Forelimb muscle (tissue), 1 donor: ENCODE data around the gene ENPP5. TPM values are rescaled to one million over a fixed set of nuclear protein-coding genes. Genes with fewer than 3 reads are reported as not detected.
A peak's percentile ranks its signal among the peaks of the same experiment; 100 is the strongest.
"Not testable (repeated sequence)": the region's sequence is repeated elsewhere in the genome, so short reads cannot be mapped to it uniquely, and the experiment has no call there.

ENCODE experiments used
- DNase-seq: peaks from one replicate; pipeline ENCODE4 v3.0.0-alpha.2; 2013; ENCODE audit warnings: low read depth
- polyA plus RNA-seq: library from polyadenylated mRNA; unstranded; fragments of 120-200 nt; gene quantifications from one replicate; pipeline ENCODE4 v1.2.1, GENCODE V29; 2013; ENCODE audit not compliant: insufficient read length

ENPP5 gene
- polyA plus RNA-seq, 1 donor, result 4.2 TPM

DNA sequence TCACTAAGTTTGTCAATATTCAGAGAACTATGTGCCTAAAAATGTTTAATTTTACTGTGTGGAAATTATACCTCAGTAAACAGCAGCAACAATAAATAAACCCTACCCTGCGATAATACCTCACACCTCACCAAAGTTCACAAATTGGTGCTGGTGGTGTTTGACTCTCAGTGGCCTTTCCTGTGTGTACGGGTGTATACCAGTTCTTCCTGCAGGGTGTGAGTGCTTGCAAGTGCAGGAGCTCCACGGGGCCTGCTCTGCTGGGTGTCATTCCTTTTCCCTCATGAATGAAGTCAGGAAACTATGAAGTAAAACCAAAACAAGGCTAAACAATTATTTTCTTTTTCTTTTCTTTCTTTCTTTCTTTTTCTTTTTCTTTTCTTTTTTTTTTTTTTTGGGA is 4.1 kb upstream of the ENPP5 start:
- DNase-seq, result no peak

GRCh38 chr6:46172176-46172575 is 1.4 kb upstream of the ENPP5 start:
- no peak for DNase-seq

GRCh38 chr6:46160102-46160501 is 10.7 kb downstream of the ENPP5 start:
- no peak for DNase-seq

DNA sequence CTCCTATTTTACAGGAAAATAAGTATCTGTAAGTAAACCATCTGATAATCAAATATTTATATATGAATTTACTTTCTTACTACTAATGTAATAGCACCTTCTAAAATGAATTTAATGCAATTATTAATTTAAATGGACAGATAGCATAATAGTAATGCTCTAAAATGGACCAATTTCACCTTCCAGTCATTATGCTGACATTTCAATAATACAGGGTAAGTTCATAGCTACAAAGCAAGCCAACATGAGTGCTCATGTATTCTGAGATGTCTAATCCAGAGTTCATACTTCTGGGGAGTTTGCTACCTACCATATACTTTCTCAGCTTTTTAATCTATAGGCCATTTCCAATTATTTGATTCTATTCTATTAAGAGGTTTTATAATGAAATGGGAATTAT is 11.6 kb downstream of the ENPP5 start:
- DNase-seq, result no peak

- DNase-seq, result no peak
Observed at GRCh38 chr6:46156701-46157100, 14.1 kb downstream of the ENPP5 start.

GRCh38 chr6:46149066-46149465 is 21.7 kb downstream of the ENPP5 start:
- DNase-seq, result not testable (repeated sequence)

GRCh38 chr6:46144270-46144669 is 26.5 kb downstream of the ENPP5 start:
- DNase-seq, result no peak

DNA sequence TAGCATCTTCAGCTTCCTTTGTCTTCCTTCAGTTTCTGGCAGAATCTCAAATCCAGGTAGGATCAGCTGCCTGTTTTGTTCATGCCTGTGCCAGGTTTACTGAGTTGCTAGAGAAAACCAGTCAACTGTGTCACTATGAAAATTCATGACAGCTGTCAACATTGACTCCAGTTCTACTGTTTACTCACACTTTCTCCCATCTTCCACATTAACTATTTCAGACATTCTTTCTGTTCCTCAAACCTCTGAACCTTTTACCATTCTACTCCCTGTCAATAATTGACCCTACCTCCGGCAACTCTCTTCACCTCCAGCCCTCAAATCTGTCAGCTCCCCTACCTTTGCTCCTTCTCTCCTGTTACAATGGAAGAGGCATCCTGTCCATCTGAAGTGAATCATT is 32.5 kb downstream of the ENPP5 start:
- DNase-seq, result no peak

DNA sequence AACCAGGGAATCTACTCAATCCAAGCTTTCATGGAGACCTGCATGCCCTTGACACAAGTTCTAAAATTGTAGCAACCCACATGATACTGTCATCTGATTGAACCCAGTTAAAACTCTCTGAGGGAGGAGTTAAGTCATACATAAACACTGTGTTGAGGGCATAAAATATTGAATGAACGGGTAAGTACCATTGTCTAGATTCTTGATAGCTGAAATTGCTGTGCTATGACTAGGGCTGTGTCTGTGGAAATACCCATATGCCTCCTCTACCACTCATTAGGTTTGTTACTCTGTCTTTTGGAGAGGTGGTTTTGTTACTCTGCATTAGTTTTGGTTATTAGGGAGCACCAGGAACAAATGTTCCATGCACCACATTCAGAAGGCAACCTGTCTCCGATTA is 33.4 kb downstream of the ENPP5 start:
- DNase-seq, result no peak

- DNase-seq, result no peak
Observed at GRCh38 chr6:46136831-46137230, 33.9 kb downstream of the ENPP5 start.

GRCh38 chr6:46135176-46135575 is 35.6 kb downstream of the ENPP5 start:
- no peak for DNase-seq

DNA sequence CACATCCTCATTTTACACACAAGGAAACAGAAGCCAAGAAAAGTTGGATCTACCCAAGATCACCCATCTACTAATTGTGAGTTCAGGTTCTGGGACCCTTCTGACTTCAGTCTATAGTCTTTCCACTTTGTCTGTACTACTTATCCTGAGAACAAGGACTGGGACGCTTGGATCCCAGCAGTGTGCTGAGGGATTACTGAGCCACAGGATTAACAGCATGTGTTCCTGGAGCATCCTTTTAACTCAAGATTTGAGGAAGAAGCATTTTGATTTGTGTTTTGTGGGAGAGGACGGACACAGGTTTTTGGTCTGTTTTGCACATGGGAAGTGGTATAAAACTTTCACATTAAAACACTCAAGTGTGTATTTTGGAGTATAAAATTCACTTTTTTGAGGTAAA is 36.6 kb downstream of the ENPP5 start:
- DNase-seq, result no peak

- not testable (repeated sequence) for DNase-seq
Observed at GRCh38 chr6:46131291-46131690, 39.5 kb downstream of the ENPP5 start.

GRCh38 chr6:46130666-46131065 is 40.1 kb downstream of the ENPP5 start:
- no peak for DNase-seq

DNA sequence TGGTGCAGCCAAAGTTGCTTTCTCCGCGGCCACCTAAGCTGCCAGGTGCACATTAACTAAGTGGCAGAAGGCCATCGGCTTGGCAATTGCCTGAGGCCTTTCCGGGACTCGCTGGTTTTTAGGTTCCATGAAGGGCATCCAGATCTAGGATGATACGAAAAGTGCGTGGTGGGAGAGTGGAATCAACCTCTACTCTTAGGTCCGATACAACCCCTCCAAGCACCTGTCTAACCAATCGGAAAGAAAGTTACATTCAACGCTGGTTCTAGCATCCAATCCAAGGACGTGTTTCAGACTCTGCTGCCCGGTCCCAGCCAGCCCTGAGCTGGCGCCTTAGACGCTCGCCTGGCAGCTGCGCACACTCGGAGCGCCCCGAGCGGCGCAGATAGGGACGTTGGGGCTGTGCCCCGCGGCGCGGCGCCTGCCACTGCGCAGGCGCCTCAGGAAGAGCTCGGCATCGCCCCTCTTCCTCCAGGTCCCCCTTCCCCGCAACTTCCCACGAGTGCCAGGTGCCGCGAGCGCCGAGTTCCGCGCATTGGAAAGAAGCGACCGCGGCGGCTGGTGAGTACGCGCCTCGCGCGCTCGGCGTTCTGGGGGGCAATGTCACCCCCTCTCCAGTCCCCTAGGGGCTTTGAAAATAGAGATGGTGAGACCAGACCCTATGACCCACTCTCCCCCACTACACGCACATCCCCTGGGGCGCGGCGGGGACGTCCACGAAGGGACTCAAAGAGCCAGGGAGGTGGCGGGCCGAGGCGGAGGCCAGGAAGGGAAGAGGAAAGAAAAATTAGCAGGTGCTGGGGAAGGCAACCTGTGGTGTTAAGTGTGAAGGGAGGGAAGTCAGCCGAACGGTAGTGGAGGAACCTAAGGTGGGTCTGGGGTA is 40.9 kb downstream of the ENPP5 start, which contains the start of gene ENPP4:
TSS of gene ENPP4 (plus strand) at position 361 of the 883 bp plus-strand sequence. CDS start 9,595 bp downstream, outside the sequence.
- peak; percentile 49 for DNase-seq

GRCh38 chr6:46129291-46129628 is 41.5 kb downstream of the ENPP5 start:
- no peak for DNase-seq

DNA sequence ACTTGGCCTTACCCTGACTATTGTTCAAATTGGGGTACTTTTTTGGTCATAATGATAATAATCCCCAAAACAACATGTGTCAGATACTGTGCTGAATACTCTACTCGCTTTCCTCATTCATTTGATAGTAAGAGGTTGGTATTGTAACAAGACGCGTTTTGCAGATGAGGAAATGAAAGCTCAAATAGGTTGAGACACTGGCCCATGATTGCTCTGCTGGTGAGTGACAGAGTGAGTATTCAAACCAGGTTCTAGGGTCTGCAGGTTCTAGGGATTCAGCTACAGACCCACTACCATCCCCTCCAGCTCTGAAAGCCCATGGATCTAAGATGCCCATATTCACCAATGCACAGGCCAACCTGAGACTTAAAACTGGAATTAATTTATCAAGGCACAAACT is 42.3 kb downstream of the ENPP5 start:
- no peak for DNase-seq

GRCh38 chr6:46119679-46120078 is 51.1 kb downstream of the ENPP5 start:
- DNase-seq, result not testable (repeated sequence)

GRCh38 chr6:46118836-46119235 is 51.9 kb downstream of the ENPP5 start:
- no peak for DNase-seq

DNA sequence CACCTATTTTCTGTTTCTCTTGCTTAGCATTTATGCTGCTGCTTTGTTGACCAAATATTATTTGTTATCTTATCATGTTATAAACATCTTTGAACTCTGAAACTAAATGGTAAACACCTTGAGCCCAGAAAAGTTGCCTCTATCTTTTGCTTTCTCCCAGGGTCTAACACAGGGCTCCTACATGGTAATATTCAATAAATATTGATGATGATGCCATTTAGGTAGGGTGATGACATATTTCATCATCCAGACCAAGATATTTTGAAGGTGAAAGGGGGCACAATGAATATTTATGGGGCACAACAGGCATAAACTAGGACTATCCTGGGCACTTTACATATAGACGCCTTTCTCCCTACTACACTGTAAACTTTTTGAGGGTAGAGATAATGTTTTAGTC is 52.6 kb downstream of the ENPP5 start:
- no peak for DNase-seq

- no peak for DNase-seq
Observed at GRCh38 chr6:46116289-46116688, 54.5 kb downstream of the ENPP5 start.

GRCh38 chr6:46115634-46116033 is 55.1 kb downstream of the ENPP5 start:
- no peak for DNase-seq

DNA sequence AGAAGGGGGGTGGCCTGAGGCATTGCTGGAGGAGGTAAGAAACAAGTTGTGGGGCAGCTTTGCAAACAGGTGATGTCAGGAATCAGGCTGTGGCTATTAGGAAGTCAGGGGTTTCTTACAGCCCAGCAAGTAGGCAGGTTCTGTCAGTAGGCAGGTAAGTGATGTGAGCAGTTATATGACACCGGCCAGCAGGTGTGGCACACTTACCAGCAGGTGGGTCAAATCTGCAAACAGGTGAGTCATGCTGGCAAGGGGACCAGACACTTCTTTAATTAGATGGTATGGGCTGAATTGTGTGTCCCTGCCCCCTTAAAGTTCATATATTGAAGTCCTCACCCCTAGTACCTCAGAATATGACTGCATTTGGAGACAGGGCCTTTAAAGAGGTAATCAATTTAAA is 57.4 kb downstream of the ENPP5 start:
- no peak for DNase-seq
